Measurements from ENCODE around the gene CYB5D1.

- TF ChIP-seq POLR2A (IDR thresholded peaks at IDR 0.05; ENCODE audit: low read depth, low read length) (no peak), POLR2AphosphoS5 (IDR thresholded peaks at IDR 0.05; ENCODE audit: low read depth, low read length) (no peak)
Measured at GRCh38 chr17:7836596-7837407, 21.0 kb upstream of the CYB5D1 start.

Data from GM12892 (cell line).